Uterus (tissue), 4 donors: ENCODE measurements around the gene HSPB6. TPM values are rescaled to one million over a fixed set of nuclear protein-coding genes. Genes with fewer than 3 reads are reported as not detected.

Experiments
- DNase-seq, 2 donors: peaks; one replicate each; pipeline ENCODE4 v3.0.0-alpha.2; 2019 to 2020
- H3K27ac ChIP-seq, 2 donors: fragments of 200-600 bp; sonication (generic); 1 replicate in 1 of 2; 2 replicates in 1 of 2; pipeline ENCODE4 v1.5.1; 2016 to 2018
- H3K27me3 ChIP-seq, 2 donors: fragments of 200-600 bp; sonication (generic); one replicate each; pipeline ENCODE4 v1.5.1; 2018 to 2019; ENCODE audit warnings: control low read depth in 1 of 2
- H3K36me3 ChIP-seq, 2 donors: fragments of 200-600 bp; sonication (generic); one replicate each; pipeline ENCODE4 v1.5.1; 2019; ENCODE audit warnings: control low read depth in 1 of 2
- H3K4me1 ChIP-seq, 2 donors: fragments of 200-600 bp; sonication (generic); one replicate each; pipeline ENCODE4 v1.5.1; 2018 to 2019; ENCODE audit warnings: control low read depth in 1 of 2
- H3K4me3 ChIP-seq, 2 donors: fragments of 200-600 bp; sonication (generic); 1 replicate in 1 of 2; 2 replicates in 1 of 2; pipeline ENCODE4 v1.5.1; 2018 to 2019; ENCODE audit warnings: mild to moderate bottlenecking in 1 of 2
- H3K9me3 ChIP-seq, 2 donors: fragments of 200-600 bp; sonication (generic); one replicate each; pipeline ENCODE4 v1.5.1; 2019; ENCODE audit warnings: control low read depth in 1 of 2
- POLR2A ChIP-seq, 2 donors: fragments of 450-650 bp; IDR thresholded peaks; one replicate each; pipeline ENCODE4 v1.6.1; 2016; ENCODE audit warnings: antibody characterized with exemption in 2 of 2, mild to moderate bottlenecking in 1 of 2, moderate library complexity in 1 of 2
- intact Hi-C: fragments of 100-400 bp; cut with DNase I; formaldehyde crosslinking; loops from one replicate; pipeline ENCODE4 v1.15.1; 2023; ENCODE audit warnings: low total_unique reads
- total RNA-seq, 4 donors: library from RNA; depleted of rRNA in 3 of 4; stranded (reverse); fragments of >200 nt in 3 of 4; gene quantifications; one replicate each; pipeline versions ENCODE4 v1.1.0 to v1.2.4, GENCODE V29; 2014 to 2023
- TF ChIP-seq, protein P1 (sequence below), 4 experiments: fragments of 200-600 bp in 2 of 4; fragments of 450-650 bp in 2 of 4; sonication (generic) in 2 of 4; IDR thresholded peaks; one replicate each; pipeline ENCODE4 v1.5.1; 2016 to 2019; ENCODE audit warnings: antibody characterized with exemption in 4 of 4, mild to moderate bottlenecking in 2 of 4, moderate library complexity in 1 of 4
- donor health status: DM: yes; HTN: yes; CAD: no.

The HSPB6 gene
- total RNA-seq, 4 donors from 2014 or later = 24.5 to 217 (median 134) TPM

DNA sequence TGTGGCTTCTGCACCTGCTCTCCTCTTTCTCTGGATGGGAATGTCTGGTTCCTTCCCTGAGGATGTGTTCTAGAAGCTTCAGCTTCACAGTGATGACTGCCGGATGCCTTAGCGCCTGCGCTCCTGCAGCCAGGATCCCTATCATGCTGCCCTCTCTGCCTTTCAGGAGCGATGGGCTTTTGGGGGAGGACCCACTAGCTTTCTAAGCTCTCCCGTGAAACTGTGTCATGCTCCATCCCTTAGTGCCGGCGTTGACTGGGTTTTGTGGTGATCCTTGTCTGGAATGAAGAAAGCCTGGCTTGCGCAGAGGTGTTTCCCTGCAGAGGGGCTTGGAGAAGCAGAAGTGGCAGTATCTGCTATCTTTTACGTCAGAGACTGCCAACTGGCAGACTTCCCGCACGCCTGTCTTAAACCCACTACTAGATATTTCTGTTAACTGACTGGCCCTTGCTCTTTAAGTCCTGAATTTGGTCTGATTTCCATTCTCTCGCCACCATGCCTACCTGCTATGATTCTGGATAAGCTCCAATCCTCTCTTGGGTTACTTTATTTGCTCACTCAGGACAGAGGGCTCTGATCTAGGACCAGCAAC is 42.8 kb downstream of the HSPB6 start:
- intact Hi-C loops = loop anchor here (10.0 kb wide), 1 partner anchor 169 kb away; the partner anchor contains the start of gene TMEM147
- no peak overlapping the region for H3K4me3 ChIP-seq
- TF ChIP-seq, protein P1, sequence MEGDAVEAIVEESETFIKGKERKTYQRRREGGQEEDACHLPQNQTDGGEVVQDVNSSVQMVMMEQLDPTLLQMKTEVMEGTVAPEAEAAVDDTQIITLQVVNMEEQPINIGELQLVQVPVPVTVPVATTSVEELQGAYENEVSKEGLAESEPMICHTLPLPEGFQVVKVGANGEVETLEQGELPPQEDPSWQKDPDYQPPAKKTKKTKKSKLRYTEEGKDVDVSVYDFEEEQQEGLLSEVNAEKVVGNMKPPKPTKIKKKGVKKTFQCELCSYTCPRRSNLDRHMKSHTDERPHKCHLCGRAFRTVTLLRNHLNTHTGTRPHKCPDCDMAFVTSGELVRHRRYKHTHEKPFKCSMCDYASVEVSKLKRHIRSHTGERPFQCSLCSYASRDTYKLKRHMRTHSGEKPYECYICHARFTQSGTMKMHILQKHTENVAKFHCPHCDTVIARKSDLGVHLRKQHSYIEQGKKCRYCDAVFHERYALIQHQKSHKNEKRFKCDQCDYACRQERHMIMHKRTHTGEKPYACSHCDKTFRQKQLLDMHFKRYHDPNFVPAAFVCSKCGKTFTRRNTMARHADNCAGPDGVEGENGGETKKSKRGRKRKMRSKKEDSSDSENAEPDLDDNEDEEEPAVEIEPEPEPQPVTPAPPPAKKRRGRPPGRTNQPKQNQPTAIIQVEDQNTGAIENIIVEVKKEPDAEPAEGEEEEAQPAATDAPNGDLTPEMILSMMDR (IDR thresholded peaks at IDR 0.05) = no peak
- no peak for TF ChIP-seq POLR2A (IDR thresholded peaks at IDR 0.05)

DNA sequence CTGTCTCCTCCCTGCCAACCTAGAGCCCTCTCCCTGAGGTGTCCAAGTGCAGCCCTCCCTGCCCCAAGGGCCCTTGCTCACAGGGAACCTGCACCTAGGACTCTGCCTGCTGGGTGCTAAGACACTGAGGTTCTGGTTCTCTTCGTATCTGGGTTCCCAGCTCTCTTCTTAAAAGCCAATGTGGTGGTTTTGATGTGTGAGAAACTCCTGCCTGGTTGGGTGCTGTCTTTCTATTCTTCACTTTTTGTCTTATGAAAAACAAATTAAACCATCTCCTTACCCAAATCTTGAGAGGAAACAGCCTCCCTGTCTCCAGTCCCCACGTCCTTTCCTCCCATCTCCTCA is 43.4 kb downstream of the HSPB6 start:
- Histone ChIP-seq H3K27ac (no peak overlapping the region), H3K36me3 (no peaks in the 10 kb centered on the region), H3K9me3 (no peaks in the 10 kb centered on the region), H3K4me1 (peaks cover 8 to 11% of the 10 kb centered on the region in 2 donors), H3K27me3 (no peaks in the 10 kb centered on the region), H3K4me3 (no peak overlapping the region)
- no peak for DNase-seq
- intact Hi-C loops = loop anchor here (10.0 kb wide), 1 partner anchor 169 kb away; the partner anchor contains the start of gene TMEM147
- TF ChIP-seq POLR2A (IDR thresholded peaks at IDR 0.05) = no peak
- TF ChIP-seq, protein P1 (IDR thresholded peaks at IDR 0.05) = no peak

More for the DNA sequence above, 42.8 kb downstream of the HSPB6 start:
- DNase-seq = no peak
- H3K27ac ChIP-seq = no peak overlapping the region
- H3K27me3 ChIP-seq = no peaks in the 10 kb centered on the region
- no peaks in the 10 kb centered on the region for H3K36me3 ChIP-seq
- no peaks in the 10 kb centered on the region for H3K9me3 ChIP-seq
- peaks cover 8 to 11% of the 10 kb centered on the region in 2 donors for H3K4me1 ChIP-seq

DNA sequence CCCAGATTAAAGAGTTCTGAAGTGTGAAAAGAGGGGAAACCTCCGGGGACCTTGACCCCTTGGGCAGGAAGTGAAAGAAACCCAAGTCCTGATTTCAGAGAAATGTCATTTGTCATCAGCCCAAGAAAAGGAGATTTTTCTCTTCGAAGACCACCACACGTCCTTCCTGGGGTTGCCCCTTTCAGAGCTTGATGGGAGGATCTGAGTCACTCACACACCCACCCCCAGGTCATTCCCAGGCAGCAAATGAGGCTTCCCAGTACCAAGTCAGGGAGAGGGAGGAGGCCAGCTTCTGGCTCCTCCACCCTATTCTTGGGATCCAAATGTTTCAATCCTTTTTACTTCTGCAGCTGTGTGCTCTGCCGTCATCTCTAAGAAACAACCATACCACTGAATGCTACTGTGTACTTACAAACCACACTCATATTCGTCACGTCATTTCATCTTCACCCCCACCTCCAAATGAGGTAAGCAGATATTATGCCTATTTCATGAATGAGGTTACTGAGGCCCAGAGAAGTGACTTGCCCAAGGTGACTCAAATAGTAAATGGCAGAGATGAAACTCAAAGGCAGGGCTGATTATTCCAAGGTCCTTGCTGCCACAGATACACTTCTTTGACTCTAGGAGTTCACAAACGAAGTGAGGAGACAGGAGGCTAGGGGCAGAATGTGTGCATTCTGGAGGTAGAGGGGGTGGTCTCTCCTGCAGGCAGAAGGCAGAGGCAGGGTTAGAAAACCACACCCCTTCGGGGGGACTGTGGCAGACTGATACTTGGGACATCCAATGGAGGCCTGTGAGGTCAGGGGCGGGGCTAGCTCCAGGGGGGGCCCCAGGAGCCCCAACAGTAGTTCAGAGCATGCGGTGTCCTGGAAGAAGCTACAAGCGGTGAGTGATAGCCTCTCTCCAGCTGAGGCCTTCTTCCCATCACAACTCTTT is 44.0 kb downstream of the HSPB6 start:
- no peaks in the 10 kb centered on the region for H3K27me3 ChIP-seq
- H3K4me1 ChIP-seq = peaks cover 8 to 11% of the 10 kb centered on the region in 2 donors
- no peak for DNase-seq
- H3K4me3 ChIP-seq = no peak overlapping the region
- no peak overlapping the region for H3K27ac ChIP-seq
- no peaks in the 10 kb centered on the region for H3K9me3 ChIP-seq
- intact Hi-C loops = loop anchor here (10.0 kb wide), 1 partner anchor 168 kb away; the partner anchor contains the start of gene TMEM147
- H3K36me3 ChIP-seq = no peaks in the 10 kb centered on the region
- no peak for TF ChIP-seq POLR2A (IDR thresholded peaks at IDR 0.05)
- TF ChIP-seq, protein P1 (IDR thresholded peaks at IDR 0.05) = no peak

GRCh38 chr19:35710784-35711723 is 45.8 kb downstream of the HSPB6 start:
- intact Hi-C loops = loop anchor here (10.0 kb wide), 1 partner anchor 166 kb away; the partner anchor contains the start of gene TMEM147
- Histone ChIP-seq H3K4me3 (no peak overlapping the region), H3K27ac (no peak overlapping the region), H3K36me3 (no peaks in the 10 kb centered on the region), H3K9me3 (no peaks in the 10 kb centered on the region), H3K27me3 (no peaks in the 10 kb centered on the region), H3K4me1 (peaks cover 7 to 9% of the 10 kb centered on the region in 2 donors)
- TF ChIP-seq, protein P1 (IDR thresholded peaks at IDR 0.05) = no peak
- no peak for TF ChIP-seq POLR2A (IDR thresholded peaks at IDR 0.05)
- no peak for DNase-seq
